Renal cortical epithelial cell (primary cell): Measurements from ENCODE around the gene SPAG5. TPM values are rescaled to one million over a fixed set of nuclear protein-coding genes. Genes with fewer than 3 reads are reported as not detected.
A peak's percentile ranks its signal among the peaks of the same experiment; 100 is the strongest.

Experiments used
- DNase-seq: peaks from one replicate; pipeline ENCODE4 v3.0.0-alpha.2; 2011; ENCODE audit warnings: low read depth
- total RNA-seq: library from RNA; depleted of rRNA; stranded (reverse); fragments of >200 nt; gene quantifications from 2 replicates; pipeline ENCODE4 v1.2.3, GENCODE V29; 2014

SPAG5 gene
- total RNA-seq, 1 donor from 2014 or later, result 3.3 TPM

- DNase-seq, result no peak
Observed at GRCh38 chr17:28547096-28547622, 51.7 kb downstream of the SPAG5 start.

- DNase-seq, result no peak
Observed at GRCh38 chr17:28545787-28546415, 52.9 kb downstream of the SPAG5 start.

GRCh38 chr17:28545141-28545503, 53.7 kb downstream of the SPAG5 start:
- no peak for DNase-seq

- no peak for DNase-seq
Observed at GRCh38 chr17:28544402-28545140, 54.3 kb downstream of the SPAG5 start.

GRCh38 chr17:28541439-28541838, 57.4 kb downstream of the SPAG5 start:
- no peak for DNase-seq

- no peak for DNase-seq
Observed at GRCh38 chr17:28540231-28540630, 58.6 kb downstream of the SPAG5 start.

GRCh38 chr17:28538296-28538895, 60.4 kb downstream of the SPAG5 start:
- no peak for DNase-seq

GRCh38 chr17:28537219-28537610, 61.6 kb downstream of the SPAG5 start:
- DNase-seq, result no peak

GRCh38 chr17:28536532-28537218, 62.1 kb downstream of the SPAG5 start:
- no peak for DNase-seq

- DNase-seq, result no peak
Observed at GRCh38 chr17:28534740-28535375, 64.0 kb downstream of the SPAG5 start.

- peak; percentile 84 for DNase-seq
Observed at GRCh38 chr17:28533091-28533807, 65.6 kb downstream of the SPAG5 start.

GRCh38 chr17:28532050-28532960, 66.5 kb downstream of the SPAG5 start:
- peak; percentile 32 for DNase-seq

- DNase-seq, result no peak
Observed at GRCh38 chr17:28530926-28531325, 67.9 kb downstream of the SPAG5 start.

GRCh38 chr17:28530250-28530649, 68.6 kb downstream of the SPAG5 start:
- no peak for DNase-seq

GRCh38 chr17:28529013-28529400, 69.8 kb downstream of the SPAG5 start:
- DNase-seq, result no peak

- DNase-seq, result peak; percentile 18
Observed at GRCh38 chr17:28528327-28529012, 70.4 kb downstream of the SPAG5 start.

GRCh38 chr17:28527859-28528258, 71.0 kb downstream of the SPAG5 start:
- DNase-seq, result no peak
